Measurements from ENCODE around the gene ATP9A.
"Not testable (repeated sequence)": the region's sequence is repeated elsewhere in the genome, so short reads cannot be mapped to it uniquely, and the experiment has no call there.

The ATP9A gene

GRCh38 chr20:51710361-51710894 lies 57.8 kb downstream of the ATP9A start:
- DNase-seq: no peak
- in situ Hi-C loops (cut with HindIII; ENCODE audit: low pct_ligation_motif_present, low pct_unique_long_range_greater_than_20kb, low sequenced_read_pairs): no loop called here

- in situ Hi-C loops (cut with HindIII; ENCODE audit: low pct_ligation_motif_present, low pct_unique_long_range_greater_than_20kb, low sequenced_read_pairs): no loop called here
- no peak for DNase-seq
Observed at GRCh38 chr20:51705400-51705799, 62.8 kb downstream of the ATP9A start.

DNA sequence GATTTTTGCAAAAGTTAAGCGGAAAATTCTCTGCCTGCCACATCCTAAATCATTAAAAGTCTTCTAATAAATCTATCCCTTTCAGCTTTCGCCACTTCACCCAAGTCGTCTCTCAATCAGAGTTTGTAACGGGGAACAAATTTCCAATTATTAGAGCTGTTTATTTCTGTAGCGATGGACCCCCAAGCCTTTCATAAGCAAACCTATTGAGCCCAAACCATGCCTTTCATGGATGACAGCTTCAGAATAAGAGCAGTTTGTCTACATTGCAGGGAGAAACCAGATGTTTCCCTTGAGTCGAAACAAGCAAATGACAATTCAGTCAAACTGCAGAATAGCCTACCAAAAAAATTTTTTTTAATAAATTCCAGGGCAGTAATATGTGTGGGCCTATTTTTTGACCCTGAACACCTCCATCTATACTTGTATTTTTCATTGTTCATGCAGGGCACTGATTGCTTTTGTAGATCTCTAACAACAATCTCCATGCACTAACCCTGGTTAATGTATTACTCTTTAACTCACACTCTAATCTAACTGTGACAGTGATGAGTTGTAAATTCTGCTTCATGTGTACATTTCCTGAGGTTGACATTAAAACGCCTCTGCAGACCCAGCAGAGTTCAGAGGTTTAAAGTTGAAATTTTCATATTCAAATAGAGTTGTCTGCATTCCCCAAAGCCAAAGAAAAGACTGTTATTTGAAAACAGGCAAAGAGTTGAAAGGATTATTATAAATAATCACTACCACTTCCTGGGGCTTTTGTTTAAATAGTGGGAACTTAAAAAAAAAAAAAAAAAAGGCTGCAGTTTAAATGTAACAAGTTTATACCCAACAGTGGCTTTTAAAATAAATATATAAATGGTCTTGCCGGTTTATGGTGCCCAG lies 64.5 kb downstream of the ATP9A start:
- in situ Hi-C loops (cut with HindIII; ENCODE audit: low pct_ligation_motif_present, low pct_unique_long_range_greater_than_20kb, low sequenced_read_pairs): no loop called here

DNA sequence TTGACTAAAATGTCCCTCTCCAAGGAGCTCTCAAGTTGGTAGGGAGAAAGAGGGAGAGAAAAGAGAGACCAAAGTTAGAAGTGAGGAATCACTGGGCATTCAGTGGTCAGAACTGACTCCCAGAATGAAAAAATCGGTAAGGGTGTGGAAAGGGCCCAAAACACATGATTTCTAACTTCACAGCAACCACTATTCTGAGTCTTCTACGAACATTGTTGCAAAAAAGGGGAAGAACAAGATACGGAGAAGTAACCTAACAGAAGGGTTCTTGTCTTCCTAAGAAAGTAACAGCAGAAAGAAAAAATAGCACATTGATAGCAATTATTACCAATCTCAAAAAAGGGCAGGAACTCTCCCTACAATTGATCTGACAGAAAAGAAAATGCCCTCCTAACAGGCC lies 65.6 kb downstream of the ATP9A start:
- in situ Hi-C loops (cut with HindIII; ENCODE audit: low pct_ligation_motif_present, low pct_unique_long_range_greater_than_20kb, low sequenced_read_pairs): no loop called here
- DNase-seq: no peak

More for the DNA sequence above, 64.5 kb downstream of the ATP9A start:
- peak; percentile 26 for DNase-seq

GRCh38 chr20:51700809-51701285 lies 67.3 kb downstream of the ATP9A start:
- in situ Hi-C loops (cut with HindIII; ENCODE audit: low pct_ligation_motif_present, low pct_unique_long_range_greater_than_20kb, low sequenced_read_pairs): no loop called here
- peak; percentile 52 for DNase-seq

DNA sequence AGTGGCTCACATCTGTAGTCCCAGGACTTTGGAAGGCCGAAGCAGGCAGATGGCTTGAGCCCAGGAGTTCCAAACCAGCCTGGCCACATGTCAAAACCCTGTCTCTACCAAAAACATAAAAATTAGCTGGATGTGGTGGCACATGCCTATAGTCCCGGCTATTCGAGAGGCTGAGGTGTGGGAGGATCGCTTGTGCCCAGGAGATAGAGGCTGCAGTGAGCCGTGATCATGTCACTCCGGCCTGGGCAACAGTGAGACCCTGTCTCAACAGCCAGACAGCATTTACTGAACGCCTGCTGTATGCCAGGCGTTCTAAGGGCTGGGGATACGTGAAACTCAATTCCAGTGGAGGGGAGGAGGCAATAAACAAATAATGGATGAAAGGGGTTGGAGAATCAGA lies 69.9 kb downstream of the ATP9A start:
- in situ Hi-C loops (cut with HindIII; ENCODE audit: low pct_ligation_motif_present, low pct_unique_long_range_greater_than_20kb, low sequenced_read_pairs): no loop called here
- DNase-seq: no peak

DNA sequence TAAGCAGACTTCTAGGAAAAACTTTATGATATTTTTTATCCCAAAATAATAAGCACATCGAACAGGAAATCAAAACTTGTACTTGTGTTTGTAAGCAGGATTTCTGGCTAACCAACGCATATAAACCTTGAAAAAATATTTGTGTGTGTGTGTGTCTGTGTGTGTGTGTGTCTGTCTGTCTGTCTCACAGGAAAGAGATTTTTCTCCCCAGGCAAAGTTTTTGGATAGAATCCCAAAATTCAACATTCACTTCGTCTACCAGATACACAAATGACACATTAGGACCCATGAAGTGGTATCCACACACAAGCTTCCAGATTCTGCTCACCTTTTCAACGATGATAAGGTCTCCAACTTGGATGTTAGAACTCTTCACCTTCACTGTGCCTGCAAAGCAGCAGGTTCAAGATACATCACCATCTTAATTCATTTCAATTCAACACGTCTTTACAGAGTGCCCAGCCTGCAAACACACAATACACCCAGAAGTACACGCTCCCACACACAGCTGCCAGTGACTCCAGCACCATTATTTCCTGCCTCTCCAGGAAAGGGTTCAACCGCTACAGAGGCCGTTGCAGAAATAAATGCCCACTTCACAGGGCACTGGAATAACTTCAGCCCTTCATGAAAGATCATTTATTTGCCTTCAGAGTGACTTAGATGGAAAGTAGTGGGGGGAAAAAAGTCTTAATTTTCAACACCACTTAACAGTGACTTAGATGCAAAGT lies 70.9 kb downstream of the ATP9A start:
- DNase-seq: no peak
- in situ Hi-C loops (cut with HindIII; ENCODE audit: low pct_ligation_motif_present, low pct_unique_long_range_greater_than_20kb, low sequenced_read_pairs): no loop called here

DNA sequence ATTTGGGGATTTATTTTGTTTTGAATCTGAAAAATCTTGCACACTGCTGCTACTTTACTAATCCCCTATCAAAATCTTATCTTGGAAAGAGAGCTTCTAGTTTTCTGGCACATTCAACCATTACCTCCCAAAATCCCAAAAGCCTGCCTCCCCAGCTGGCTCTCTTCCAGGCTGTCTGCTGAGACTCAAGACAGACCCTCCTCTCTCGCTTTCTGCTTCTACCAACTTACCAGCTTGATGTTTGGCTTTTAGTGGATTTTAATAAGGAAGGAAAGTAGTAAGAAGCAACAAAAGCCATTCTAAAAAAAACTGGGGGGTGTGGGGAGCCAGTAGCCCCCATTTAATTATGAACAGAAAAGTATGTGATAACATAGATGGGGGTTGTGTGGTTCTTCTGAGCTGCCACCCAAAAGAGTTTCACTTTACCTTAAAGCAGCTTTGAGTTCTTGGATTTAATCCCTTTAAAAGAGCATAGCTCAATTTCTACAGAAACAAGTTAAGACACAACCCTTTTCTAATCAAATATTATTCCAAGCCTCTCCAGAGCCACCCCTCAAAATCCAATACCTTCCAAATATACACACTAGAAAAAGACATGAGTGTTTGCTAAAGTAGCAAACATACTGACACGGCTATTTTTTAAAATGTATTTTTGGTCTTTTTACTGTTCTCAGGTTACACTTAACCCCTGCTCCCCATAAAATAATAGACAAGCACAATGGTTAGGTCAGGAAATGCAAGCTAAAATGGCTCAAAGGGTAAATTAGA lies 71.7 kb downstream of the ATP9A start:
- no peak for DNase-seq
- in situ Hi-C loops (cut with HindIII; ENCODE audit: low pct_ligation_motif_present, low pct_unique_long_range_greater_than_20kb, low sequenced_read_pairs): no loop called here

- no peak for DNase-seq
- in situ Hi-C loops (cut with HindIII; ENCODE audit: low pct_ligation_motif_present, low pct_unique_long_range_greater_than_20kb, low sequenced_read_pairs): no loop called here
Observed at GRCh38 chr20:51695574-51696303, 72.5 kb downstream of the ATP9A start.

GRCh38 chr20:51692806-51693400 lies 75.3 kb downstream of the ATP9A start:
- no peak for DNase-seq
- in situ Hi-C loops (cut with HindIII; ENCODE audit: low pct_ligation_motif_present, low pct_unique_long_range_greater_than_20kb, low sequenced_read_pairs): no loop called here

- in situ Hi-C loops (cut with HindIII; ENCODE audit: low pct_ligation_motif_present, low pct_unique_long_range_greater_than_20kb, low sequenced_read_pairs): no loop called here
- no peak for DNase-seq
Observed at GRCh38 chr20:51691703-51692102, 76.5 kb downstream of the ATP9A start.

- in situ Hi-C loops (cut with HindIII; ENCODE audit: low pct_ligation_motif_present, low pct_unique_long_range_greater_than_20kb, low sequenced_read_pairs): no loop called here
- no peak for DNase-seq
Observed at GRCh38 chr20:51688600-51689244, 79.5 kb downstream of the ATP9A start.

DNA sequence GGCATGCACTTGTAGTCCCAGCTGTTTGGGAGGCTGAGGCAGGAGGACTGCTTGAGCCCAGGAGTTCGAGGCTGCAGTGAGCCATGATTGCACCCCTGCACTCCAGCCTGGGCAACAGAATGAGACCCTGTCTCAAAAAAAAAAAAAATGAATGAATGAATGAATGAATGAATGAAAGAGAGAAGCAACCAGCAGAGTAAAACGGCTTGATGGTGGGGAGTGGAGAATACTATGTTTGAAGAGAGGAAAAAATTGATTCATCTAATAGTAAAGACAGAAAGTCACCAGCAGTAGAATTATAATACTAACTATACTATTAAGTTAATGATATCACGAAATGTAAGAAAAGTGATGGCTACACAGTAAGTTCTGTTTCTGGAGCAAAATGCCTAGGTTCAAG lies 80.6 kb downstream of the ATP9A start:
- DNase-seq: no peak
- in situ Hi-C loops (cut with HindIII; ENCODE audit: low pct_ligation_motif_present, low pct_unique_long_range_greater_than_20kb, low sequenced_read_pairs): no loop called here

DNA sequence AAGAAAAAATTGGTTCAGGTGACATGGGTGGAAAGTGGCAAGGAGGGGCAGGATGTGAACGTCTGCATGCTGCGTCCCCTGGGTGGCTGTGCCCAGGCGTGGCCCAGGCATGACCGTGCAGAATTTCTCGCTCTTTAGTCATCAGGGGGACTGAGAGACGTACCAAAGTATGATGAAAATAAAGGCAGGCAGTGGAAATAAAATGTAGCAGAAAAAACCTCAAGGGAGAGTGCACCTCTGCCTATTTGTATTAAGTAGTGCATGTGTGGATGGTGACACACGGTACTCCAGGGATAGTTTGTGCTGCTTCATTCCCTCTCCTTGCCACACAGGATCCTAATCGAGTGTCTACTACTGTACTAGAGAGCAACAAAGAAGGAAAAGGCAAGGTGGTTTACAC lies 81.1 kb downstream of the ATP9A start:
- peak; percentile 8 for DNase-seq
- in situ Hi-C loops (cut with HindIII; ENCODE audit: low pct_ligation_motif_present, low pct_unique_long_range_greater_than_20kb, low sequenced_read_pairs): no loop called here

DNA sequence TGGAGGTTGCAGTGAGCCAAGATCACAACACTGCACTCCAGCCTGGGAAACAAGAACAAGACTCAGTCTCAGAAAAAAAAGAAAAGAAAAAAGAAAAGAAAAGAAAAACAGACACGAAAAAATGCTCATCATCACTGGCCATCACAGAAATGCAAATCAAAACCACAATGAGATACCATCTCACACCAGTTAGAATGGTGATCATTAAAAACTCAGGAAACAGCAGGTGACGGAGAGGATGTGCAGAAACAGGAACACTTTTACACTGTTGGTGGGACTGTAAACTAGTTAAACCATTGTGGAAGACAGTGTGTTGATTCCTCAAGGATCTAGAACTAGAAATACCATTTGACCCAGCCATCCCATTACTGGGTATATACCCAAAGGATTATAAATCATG lies 82.7 kb downstream of the ATP9A start:
- not testable (repeated sequence) for DNase-seq

DNA sequence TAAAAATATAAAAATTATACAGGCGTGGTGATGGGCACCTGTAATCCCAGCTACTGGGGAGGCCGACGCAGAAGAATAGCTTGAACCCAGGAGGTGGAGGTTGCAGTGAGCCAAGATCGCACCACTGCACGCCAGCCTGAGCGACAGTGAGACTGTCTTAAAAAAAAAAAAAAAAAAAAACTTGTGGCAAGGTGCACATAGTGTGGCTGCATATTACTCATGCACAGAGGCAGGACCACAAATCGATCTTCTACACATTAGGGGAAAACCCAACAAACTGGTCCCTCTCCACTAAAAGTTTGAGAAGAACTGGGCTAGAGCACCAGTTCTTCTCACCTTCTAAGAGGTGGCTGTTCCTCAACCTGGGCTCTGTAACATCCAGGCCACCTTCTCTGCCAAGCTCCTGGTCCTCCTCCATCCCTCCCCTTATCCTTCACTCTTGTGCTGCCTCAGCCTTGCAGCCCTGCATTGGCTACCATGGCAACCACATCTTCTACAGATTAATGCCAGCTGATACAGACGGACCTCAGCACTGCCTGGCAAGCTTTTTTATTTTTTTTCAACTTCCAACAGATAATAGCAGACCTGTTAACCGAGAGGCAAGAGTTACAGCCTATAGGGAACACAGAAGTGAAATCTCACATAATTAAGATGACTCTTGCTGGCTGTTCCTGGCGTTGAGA lies 88.0 kb downstream of the ATP9A start:
- in situ Hi-C loops (cut with HindIII; ENCODE audit: low pct_ligation_motif_present, low pct_unique_long_range_greater_than_20kb, low sequenced_read_pairs): no loop called here
- DNase-seq: no peak

More for the DNA sequence above, 82.7 kb downstream of the ATP9A start:
- in situ Hi-C loops (cut with HindIII; ENCODE audit: low pct_ligation_motif_present, low pct_unique_long_range_greater_than_20kb, low sequenced_read_pairs): not testable (repeated sequence)

Measured in ACHN (cell line).